ENCODE results near the gene FABP1.

DNA sequence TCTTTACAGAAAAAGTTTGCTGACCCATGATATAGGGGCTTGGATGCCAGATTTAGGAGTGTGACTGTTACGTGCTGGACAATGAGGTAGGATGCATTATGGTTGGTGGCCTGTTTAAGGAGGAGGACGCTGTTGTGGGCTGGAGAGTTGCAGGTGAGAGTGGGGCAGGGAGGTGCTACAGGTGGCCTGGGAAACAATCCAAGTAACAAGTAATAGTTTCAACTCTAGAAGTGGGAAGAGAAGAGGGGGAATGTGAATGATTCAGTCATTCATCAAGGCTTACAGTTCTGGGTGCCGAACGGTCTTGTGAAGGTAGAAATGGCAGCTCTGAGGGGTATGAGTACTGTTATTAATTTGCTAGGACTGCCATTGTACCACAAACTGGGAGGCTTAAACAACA is 6.2 kb downstream of the FABP1 start:
- no peak for TF ChIP-seq POLR2AphosphoS5 (IDR thresholded peaks at IDR 0.05; ENCODE audit: borderline replicate concordance, low read depth, low read length)
- no peak for TF ChIP-seq FOXP2 (optimal IDR thresholded peaks at IDR 0.05; ENCODE audit: control extremely low read depth, extremely low read length, insufficient read depth)
